Brain microvascular endothelial cell (primary cell): ENCODE data around the gene ISG20L2.

ENCODE experiments used
- DNase-seq: peaks from one replicate; pipeline ENCODE4 v3.0.0-alpha.2; 2020
- H3K27ac ChIP-seq: fragments of 250-450 bp; sonication (Bioruptor Pico); 2 replicates; pipeline ENCODE4 v1.5.1; 2020; ENCODE audit warnings: mild to moderate bottlenecking, moderate library complexity
- H3K27me3 ChIP-seq: fragments of 250-450 bp; sonication (Bioruptor Pico); replicated peaks from 2 replicates; pipeline ENCODE4 v1.5.1; 2020; ENCODE audit warnings: mild to moderate bottlenecking
- H3K36me3 ChIP-seq: fragments of 250-450 bp; sonication (Bioruptor Pico); replicated peaks from 2 replicates; pipeline ENCODE4 v1.5.1; 2020; ENCODE audit warnings: mild to moderate bottlenecking
- H3K4me3 ChIP-seq: 2 replicates; pipeline ENCODE4 v1.5.1; 2011; ENCODE audit warnings: low read depth, mild to moderate bottlenecking, control low read depth, low read length, moderate library complexity
- in situ Hi-C: cut with HindIII; loops from 2 replicates; pipeline ENCODE4 v1.10.0; 2017; ENCODE audit warnings: low sequenced_read_pairs, low pct_ligation_motif_present
- TF ChIP-seq, protein P1 (sequence below): IDR thresholded peaks from 2 replicates; pipeline ENCODE4 v1.5.1; 2011; ENCODE audit warnings: low read depth, mild to moderate bottlenecking, moderate library complexity, low read length, control low read depth, inconsistent platforms; ENCODE audit errors: missing control alignments

The ISG20L2 gene

DNA sequence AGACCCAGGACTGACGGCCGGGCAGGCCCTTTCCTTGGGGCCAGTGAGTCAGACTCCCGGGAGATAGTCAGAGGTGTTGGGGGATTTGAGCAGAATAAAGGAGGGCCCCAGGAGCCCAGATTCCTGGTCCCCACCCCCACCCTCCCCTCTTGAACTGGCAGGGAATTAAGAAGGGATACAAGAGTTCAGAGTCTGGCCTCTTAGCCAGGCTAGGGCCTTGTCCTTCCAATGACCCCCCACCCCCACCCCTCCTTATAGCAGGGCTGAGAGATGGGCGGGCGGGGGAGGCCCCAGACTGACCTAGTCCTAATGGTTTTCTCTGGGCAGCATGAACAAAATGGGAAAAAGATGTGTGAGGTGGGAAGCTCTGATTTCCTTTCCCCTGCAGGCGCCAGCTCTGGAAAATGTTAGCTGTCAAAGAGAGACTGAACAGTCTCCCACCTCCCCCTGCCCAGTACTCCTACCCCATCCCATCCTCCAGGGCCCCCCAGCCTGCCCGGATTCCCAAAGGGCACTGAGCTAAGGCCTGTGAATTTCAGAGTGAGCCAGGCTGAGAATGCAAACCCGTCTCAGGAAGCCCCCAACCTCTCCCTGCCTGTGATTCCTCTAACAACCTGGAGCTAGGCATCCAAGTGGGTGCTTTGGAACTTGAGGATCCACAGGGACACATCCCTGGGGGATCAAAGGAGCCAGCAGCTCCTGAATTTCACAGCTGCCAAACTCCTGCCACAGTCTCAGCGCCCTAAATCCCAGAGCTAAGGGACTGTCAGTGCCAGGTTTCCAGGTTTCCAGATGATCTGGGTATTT, 17.4 kb downstream of the ISG20L2 start:
- DNase-seq: no peak
- Histone ChIP-seq H3K27ac (no peak overlapping the region), H3K36me3 (no peaks in the 10 kb centered on the region), H3K27me3 (no peaks in the 10 kb centered on the region), H3K4me3 (no peak overlapping the region)
- in situ Hi-C loops: no loop called here
- TF ChIP-seq, protein P1, sequence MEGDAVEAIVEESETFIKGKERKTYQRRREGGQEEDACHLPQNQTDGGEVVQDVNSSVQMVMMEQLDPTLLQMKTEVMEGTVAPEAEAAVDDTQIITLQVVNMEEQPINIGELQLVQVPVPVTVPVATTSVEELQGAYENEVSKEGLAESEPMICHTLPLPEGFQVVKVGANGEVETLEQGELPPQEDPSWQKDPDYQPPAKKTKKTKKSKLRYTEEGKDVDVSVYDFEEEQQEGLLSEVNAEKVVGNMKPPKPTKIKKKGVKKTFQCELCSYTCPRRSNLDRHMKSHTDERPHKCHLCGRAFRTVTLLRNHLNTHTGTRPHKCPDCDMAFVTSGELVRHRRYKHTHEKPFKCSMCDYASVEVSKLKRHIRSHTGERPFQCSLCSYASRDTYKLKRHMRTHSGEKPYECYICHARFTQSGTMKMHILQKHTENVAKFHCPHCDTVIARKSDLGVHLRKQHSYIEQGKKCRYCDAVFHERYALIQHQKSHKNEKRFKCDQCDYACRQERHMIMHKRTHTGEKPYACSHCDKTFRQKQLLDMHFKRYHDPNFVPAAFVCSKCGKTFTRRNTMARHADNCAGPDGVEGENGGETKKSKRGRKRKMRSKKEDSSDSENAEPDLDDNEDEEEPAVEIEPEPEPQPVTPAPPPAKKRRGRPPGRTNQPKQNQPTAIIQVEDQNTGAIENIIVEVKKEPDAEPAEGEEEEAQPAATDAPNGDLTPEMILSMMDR: no peak

DNA sequence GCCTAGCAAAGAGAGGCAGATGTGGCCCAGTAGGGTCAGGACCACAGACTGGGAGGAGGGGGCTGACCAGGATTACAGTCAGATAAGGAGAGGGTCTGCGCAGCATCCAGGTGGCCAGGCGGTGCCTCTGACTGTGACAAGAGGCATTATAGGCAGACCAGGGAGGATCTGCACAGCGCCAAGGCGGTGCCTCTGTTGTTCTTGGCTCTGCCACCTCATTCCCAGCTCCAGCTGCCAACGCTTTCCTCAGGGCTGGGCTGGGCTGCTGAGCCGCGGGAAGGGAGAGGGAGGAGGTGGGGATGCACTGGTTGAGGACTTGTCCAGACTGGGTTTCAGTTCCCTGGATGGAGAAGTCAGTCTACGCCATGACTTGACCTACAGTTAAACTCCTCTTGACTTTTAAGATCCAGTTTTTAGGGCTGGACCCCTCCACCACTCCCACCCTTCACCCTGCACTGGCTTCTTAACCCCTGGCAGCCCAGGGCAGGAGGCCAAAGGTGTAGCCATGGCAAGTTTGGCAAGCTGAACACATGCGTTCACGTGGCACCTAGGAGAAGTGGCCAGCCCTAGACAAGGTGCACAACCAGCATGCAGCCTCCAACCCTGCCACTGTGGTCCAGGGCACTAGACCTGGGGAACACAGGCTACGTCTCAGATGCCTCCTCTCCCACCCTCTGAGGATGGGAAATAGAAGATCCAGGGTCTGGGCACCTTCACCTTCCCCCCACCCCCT, 18.6 kb downstream of the ISG20L2 start:
- Histone ChIP-seq H3K4me3 (no peak overlapping the region), H3K27me3 (no peaks in the 10 kb centered on the region), H3K36me3 (no peaks in the 10 kb centered on the region), H3K27ac (no peak overlapping the region)
- in situ Hi-C loops: no loop called here
- DNase-seq: no peak
- TF ChIP-seq, protein P1: no peak

DNA sequence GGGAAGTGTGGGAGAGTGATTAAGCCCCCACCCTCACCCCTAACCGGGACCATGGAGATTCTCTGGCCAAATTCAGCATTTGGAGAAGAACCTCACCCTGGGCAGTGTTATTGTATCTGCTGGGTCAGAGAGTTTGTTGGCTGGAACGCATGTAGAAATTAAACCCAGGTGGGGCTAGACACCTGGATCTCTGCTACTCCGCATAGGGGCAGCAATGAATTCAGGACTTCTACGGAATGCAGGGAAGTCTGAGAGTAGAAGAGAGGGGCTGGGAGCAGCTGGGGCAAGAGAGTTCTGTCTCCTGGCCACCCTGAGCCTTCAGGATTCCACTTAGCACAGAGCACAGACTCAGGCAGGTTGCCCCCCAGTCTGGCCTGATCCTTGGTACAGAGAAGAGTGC, 19.5 kb downstream of the ISG20L2 start:
- H3K27ac ChIP-seq: no peak overlapping the region
- TF ChIP-seq, protein P1: no peak

DNA sequence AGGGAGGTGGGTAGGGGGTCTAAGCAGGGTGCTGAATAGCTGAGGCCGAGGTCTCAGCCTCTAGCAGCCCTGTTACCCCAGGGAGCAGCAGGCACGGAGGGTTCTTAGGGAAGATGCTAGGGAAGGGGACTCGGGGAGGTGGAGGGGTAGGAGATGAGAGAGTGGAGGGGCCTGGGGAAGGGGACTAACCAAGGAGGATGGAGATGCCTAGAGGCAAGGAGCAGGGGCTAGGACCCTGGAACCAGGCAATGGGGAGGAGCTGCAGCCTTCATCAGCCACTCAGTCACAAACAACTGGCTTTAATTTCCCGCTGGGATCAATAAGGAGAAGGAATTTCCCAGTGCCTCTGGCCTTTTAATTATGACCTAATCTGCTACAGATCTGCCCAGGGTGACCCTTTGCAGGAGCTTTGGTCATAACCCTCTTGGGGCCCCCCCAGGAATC, 20.3 kb downstream of the ISG20L2 start:
- DNase-seq: no peak
- H3K4me3 ChIP-seq: no peak overlapping the region
- in situ Hi-C loops: no loop called here
- H3K27ac ChIP-seq: no peak overlapping the region
- no peaks in the 10 kb centered on the region for H3K36me3 ChIP-seq
- H3K27me3 ChIP-seq: no peaks in the 10 kb centered on the region
- TF ChIP-seq, protein P1: no peak

More for the DNA sequence above, 19.5 kb downstream of the ISG20L2 start:
- H3K4me3 ChIP-seq: no peak overlapping the region
- in situ Hi-C loops: no loop called here
- H3K36me3 ChIP-seq: no peaks in the 10 kb centered on the region
- DNase-seq: no peak
- no peaks in the 10 kb centered on the region for H3K27me3 ChIP-seq

DNA sequence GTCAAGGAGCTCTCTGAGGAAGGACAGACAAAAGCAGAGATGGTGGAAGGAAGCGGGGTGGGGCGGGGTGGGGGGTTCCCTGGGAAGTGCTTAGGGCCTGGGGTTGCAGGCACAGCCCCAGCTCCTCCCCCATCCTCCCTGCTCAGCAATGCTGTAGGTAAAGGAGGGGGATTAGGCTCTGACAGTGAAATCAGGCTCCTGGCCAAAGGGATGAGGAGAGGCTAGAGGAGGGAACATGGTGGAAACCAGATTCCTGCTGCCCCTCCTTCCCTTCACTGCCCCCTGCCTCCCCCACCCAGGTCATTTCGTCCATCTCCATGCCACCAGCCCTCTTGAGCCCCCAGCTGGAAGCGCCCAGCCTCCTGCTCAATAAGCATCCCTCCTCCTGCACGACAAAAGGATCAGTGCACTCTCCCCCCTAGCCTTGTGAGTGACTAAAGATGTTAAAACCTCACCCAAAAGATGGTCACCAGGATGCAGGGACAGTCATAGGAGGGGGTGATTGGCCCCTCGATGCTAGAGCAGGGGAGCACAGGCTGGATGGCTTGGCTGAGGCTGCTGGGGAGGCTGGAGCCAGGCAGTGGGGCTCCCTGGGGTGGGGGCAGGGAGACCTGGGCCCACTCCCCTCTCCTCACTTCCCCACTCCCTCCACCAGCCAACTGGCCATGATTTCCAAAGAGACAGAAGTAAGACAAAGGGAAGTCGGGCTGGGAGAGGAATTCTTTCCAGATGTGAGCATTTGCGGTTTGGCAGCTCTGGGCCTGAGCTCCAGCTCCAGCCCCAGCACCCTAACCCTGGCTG, 20.9 kb downstream of the ISG20L2 start:
- Histone ChIP-seq H3K27me3 (no peaks in the 10 kb centered on the region), H3K4me3 (no peak overlapping the region)
- in situ Hi-C loops: no loop called here

More for the DNA sequence above, 20.9 kb downstream of the ISG20L2 start:
- no peak for DNase-seq
- Histone ChIP-seq H3K27ac (no peak overlapping the region), H3K36me3 (no peaks in the 10 kb centered on the region)
- TF ChIP-seq, protein P1: no peak
